ENCODE results near the gene JARID2. TPM values are rescaled to one million over a fixed set of nuclear protein-coding genes. Genes with fewer than 3 reads are reported as not detected.

The JARID2 gene
- total and polyA plus RNA-seq, 9 of the 15 experiments (the other 6 are each of a cell fraction or from before 2014, with no cell fraction given): 5.0 to 29.0 (median 15.6) TPM

GRCh38 chr6:15561447-15562199 is 315.8 kb downstream of the JARID2 start (continued):
- no peak for TF ChIP-seq BCLAF1 (IDR thresholded peaks at IDR 0.05; ENCODE audit: borderline replicate concordance in 1 of 2, control insufficient read depth in 1 of 2, low read depth in 2 of 2, low read length in 1 of 2)
- peak; percentile 79 for TF ChIP-seq SMAD4 (CRISPR knock-in tag; conservative IDR thresholded peaks at IDR 0.05)
- no peak for TF ChIP-seq NBN (IDR thresholded peaks at IDR 0.05; ENCODE audit: low read depth)
- TF ChIP-seq SMARCC2 (IDR thresholded peaks at IDR 0.05; ENCODE audit: low read depth): no peak
- TF ChIP-seq BCOR (IDR thresholded peaks at IDR 0.05): no peak
- TF ChIP-seq ZNF121 (CRISPR knock-in tag; conservative IDR thresholded peaks at IDR 0.05): no peak
- TF ChIP-seq U2AF2 (optimal IDR thresholded peaks at IDR 0.05; ENCODE audit: low read depth, low read length): no peak
- TF ChIP-seq ZNF41 (CRISPR knock-in tag; conservative IDR thresholded peaks at IDR 0.05): peak; percentile 57; the same call in 1 of the 2 replicates
- TF ChIP-seq ESRRA (IDR thresholded peaks at IDR 0.05; ENCODE audit: borderline replicate concordance, low read depth): no peak
- no peak for TF ChIP-seq USF1 (CRISPR knock-in tag; IDR thresholded peaks at IDR 0.05)
- 0 out of 2 replicates have a peak, but pooled peaks have one; percentile 37 for TF ChIP-seq ZKSCAN8 (CRISPR knock-in tag; IDR thresholded peaks at IDR 0.05)
- 0 out of 2 replicates have a peak, but pooled peaks have one; percentile 49 for TF ChIP-seq ZBTB17 (CRISPR knock-in tag; IDR thresholded peaks at IDR 0.05)
- no peak for TF ChIP-seq ZNF586 (CRISPR knock-in tag; conservative IDR thresholded peaks at IDR 0.05)
- no peak for TF ChIP-seq MYC (IDR thresholded peaks at IDR 0.05; ENCODE audit: low read depth, low read length)
- TF ChIP-seq MYC (CRISPR knock-in tag; IDR thresholded peaks at IDR 0.05; ENCODE audit: borderline replicate concordance, low read depth): no peak
- TF ChIP-seq HDAC3 (IDR thresholded peaks at IDR 0.05; ENCODE audit: borderline replicate concordance, partially characterized antibody): no peak
- no peak for TF ChIP-seq ADNP (tag; IDR thresholded peaks at IDR 0.05)
- TF ChIP-seq SP2 (IDR thresholded peaks at IDR 0.05; ENCODE audit: extremely low read depth, low read depth, low read length, poor library complexity, severe bottlenecking): no peak
- no peak for TF ChIP-seq ZNF253 (CRISPR knock-in tag; conservative IDR thresholded peaks at IDR 0.05)
- TF ChIP-seq SP1 (CRISPR knock-in tag; IDR thresholded peaks at IDR 0.05): no peak
- no peak for TF ChIP-seq THRB (CRISPR knock-in tag; conservative IDR thresholded peaks at IDR 0.05)
- no peak for TF ChIP-seq HOXB6 (CRISPR knock-in tag; IDR thresholded peaks at IDR 0.05; ENCODE audit: borderline replicate concordance)
- TF ChIP-seq NFYB (IDR thresholded peaks at IDR 0.05; ENCODE audit: extremely low read depth, insufficient read length): no peak

All from K562 (cell line).